HG02759 (cell line): ENCODE measurements around the gene SRPRA.
"Not testable (repeated sequence)": the region's sequence is repeated elsewhere in the genome, so short reads cannot be mapped to it uniquely, and the experiment has no call there.

Source experiments
- ATAC-seq: cut with Tn5 transposase; IDR thresholded peaks from one replicate; pipeline ENCODE4 v1.9.1; 2021; ENCODE audit warnings: mild to moderate bottlenecking, moderate library complexity; ENCODE audit not compliant: unreplicated experiment

SRPRA gene

GRCh38 chr11:126268708-126269579, at the start of gene SRPRA, which contains the start of gene FOXRED1:
Gene SRPRA (minus strand): TSS chr11:126268895. CDS start chr11:126268804, 91 bp downstream.
Gene FOXRED1 (plus strand): TSS chr11:126269154. CDS start chr11:126269207, 53 bp downstream.
- peak; percentile 99 for ATAC-seq

GRCh38 chr11:126317756-126318573, 49.3 kb upstream of the SRPRA start:
- ATAC-seq = peak; percentile 43

- no peak for ATAC-seq
Observed at GRCh38 chr11:126317432-126317755, 48.7 kb upstream of the SRPRA start.

- ATAC-seq = no peak
Observed at GRCh38 chr11:126313826-126314225, 45.1 kb upstream of the SRPRA start.

- no peak for ATAC-seq
Observed at GRCh38 chr11:126312961-126313360, 44.3 kb upstream of the SRPRA start.

- ATAC-seq = peak; percentile 65
Observed at GRCh38 chr11:126311401-126312291, 43.0 kb upstream of the SRPRA start.

GRCh38 chr11:126310992-126311310, 42.3 kb upstream of the SRPRA start:
- ATAC-seq = no peak

GRCh38 chr11:126310200-126310991, 41.7 kb upstream of the SRPRA start:
- peak; percentile 44 for ATAC-seq

- ATAC-seq = not testable (repeated sequence)
Observed at GRCh38 chr11:126308771-126309170, 40.1 kb upstream of the SRPRA start.

- ATAC-seq = no peak
Observed at GRCh38 chr11:126308271-126308671, 39.6 kb upstream of the SRPRA start.

- ATAC-seq = no peak
Observed at GRCh38 chr11:126307706-126308105, 39.0 kb upstream of the SRPRA start.

GRCh38 chr11:126305699-126306098, 37.0 kb upstream of the SRPRA start:
- peak; percentile 49 for ATAC-seq

GRCh38 chr11:126304457-126305075, 35.9 kb upstream of the SRPRA start:
- no peak for ATAC-seq

- peak; percentile 92 for ATAC-seq
Observed at GRCh38 chr11:126303623-126304456, 35.1 kb upstream of the SRPRA start, which contains the start of gene DCPS. Gene DCPS (plus strand): TSS chr11:126304060. CDS start chr11:126304081, 21 bp downstream.

- ATAC-seq = no peak
Observed at GRCh38 chr11:126297004-126297403, 28.3 kb upstream of the SRPRA start.

GRCh38 chr11:126293726-126294125, 25.0 kb upstream of the SRPRA start:
- peak; percentile 52 for ATAC-seq

GRCh38 chr11:126290887-126291286, 22.2 kb upstream of the SRPRA start:
- no peak for ATAC-seq

- no peak for ATAC-seq
Observed at GRCh38 chr11:126288237-126288636, 19.5 kb upstream of the SRPRA start.

GRCh38 chr11:126284829-126285228, 16.1 kb upstream of the SRPRA start:
- peak; percentile 40 for ATAC-seq
